C4-2B (cell line): ENCODE data around the gene PLA2G4A.

Experiments
- ZFX ChIP-seq: fragments of 450-650 bp; IDR thresholded peaks from 2 replicates; pipeline ENCODE4 v1.6.1; 2017
- TF ChIP-seq, protein P1 (sequence below): fragments of 450-650 bp; conservative IDR thresholded peaks from 2 replicates; pipeline ENCODE4 v1.5.1; 2017; ENCODE audit warnings: mild to moderate bottlenecking

GRCh38 chr1:186957314-186957713, 128.6 kb downstream of the PLA2G4A start:
- TF ChIP-seq, protein P1, sequence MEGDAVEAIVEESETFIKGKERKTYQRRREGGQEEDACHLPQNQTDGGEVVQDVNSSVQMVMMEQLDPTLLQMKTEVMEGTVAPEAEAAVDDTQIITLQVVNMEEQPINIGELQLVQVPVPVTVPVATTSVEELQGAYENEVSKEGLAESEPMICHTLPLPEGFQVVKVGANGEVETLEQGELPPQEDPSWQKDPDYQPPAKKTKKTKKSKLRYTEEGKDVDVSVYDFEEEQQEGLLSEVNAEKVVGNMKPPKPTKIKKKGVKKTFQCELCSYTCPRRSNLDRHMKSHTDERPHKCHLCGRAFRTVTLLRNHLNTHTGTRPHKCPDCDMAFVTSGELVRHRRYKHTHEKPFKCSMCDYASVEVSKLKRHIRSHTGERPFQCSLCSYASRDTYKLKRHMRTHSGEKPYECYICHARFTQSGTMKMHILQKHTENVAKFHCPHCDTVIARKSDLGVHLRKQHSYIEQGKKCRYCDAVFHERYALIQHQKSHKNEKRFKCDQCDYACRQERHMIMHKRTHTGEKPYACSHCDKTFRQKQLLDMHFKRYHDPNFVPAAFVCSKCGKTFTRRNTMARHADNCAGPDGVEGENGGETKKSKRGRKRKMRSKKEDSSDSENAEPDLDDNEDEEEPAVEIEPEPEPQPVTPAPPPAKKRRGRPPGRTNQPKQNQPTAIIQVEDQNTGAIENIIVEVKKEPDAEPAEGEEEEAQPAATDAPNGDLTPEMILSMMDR, result no peak
- TF ChIP-seq ZFX, result no peak
